Measurements from ENCODE around the gene GDPGP1. TPM values are rescaled to one million over a fixed set of nuclear protein-coding genes. Genes with fewer than 3 reads are reported as not detected.
A peak's percentile ranks its signal among the peaks of the same experiment; 100 is the strongest.

Gene GDPGP1
- total RNA-seq, 1 experiment from 2014 or later: 15.4 TPM

DNA sequence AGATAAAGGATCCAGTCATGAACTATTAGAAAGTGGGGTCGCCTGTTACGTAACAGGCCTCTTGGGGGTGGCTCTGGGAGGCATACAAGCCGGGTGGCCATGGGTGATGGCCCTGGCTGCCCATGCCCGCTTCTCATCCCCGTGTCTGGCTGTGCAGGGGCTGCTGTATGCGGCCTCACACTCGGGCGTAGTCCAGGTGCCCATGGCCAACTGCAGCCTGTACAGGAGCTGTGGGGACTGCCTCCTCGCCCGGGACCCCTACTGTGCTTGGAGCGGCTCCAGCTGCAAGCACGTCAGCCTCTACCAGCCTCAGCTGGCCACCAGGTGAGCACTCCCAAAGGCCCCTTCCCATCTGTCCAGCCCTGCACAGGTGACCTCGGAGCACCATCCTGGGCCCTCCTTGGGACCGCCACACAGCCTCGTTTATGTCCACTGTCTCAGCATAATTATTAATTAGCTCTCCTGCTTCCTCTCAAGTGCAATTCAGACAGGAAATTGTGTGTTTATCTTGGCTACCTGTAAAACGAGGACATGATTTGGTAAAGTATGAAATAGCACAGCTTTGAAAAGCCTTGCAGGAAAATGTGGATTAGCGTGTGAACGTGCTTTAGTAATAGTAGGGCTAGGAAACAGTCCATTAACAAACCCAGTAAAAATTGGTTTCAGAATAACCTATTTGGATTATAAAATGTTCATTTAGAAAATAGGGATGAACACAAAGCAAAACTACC lies 8.3 kb upstream of the GDPGP1 start:
- DNase-seq (ENCODE audit: low read depth, low spot score) (no peak), ATAC-seq (no peak)
- ChIA-PET CTCF (interaction anchor here (0.7 kb wide), 1 partner anchor 11 kb away, joined by 3 read pairs; no protein-coding TSS in a partner anchor), RAD21 (ENCODE audit: low non-redundant PET in 1 of 2, low total read pairs in 2 of 2, uncharacterized antibody in 2 of 2, unreplicated experiment in 2 of 2) (no interaction called here), POLR2A (no interaction called here)
- BruUV-seq (replicated peaks): no TSS peak
- Histone ChIP-seq H3K9ac (ENCODE audit: low read length) (no peak overlapping the region), H3K27me3 (ENCODE audit: insufficient read depth, low read length) (no peaks in the 10 kb centered on the region), H2AFZ (ENCODE audit: low read depth, low read length, poor library complexity, severe bottlenecking) (no peak overlapping the region), H3K79me2 (ENCODE audit: insufficient read depth, low read length) (0 out of 2 replicates have a peak, but pooled peaks cover 2% of the 10 kb centered on the region), H3K4me3 (replicated peaks in 1 of 2; ENCODE audit: low read depth in 1 of 2, low read length in 2 of 2) (no peak overlapping the region), H3K36me3 (ENCODE audit: control insufficient read depth in 1 of 2, insufficient read depth in 2 of 2, low read length in 2 of 2) (peaks cover 51 to 52% of the 10 kb centered on the region in 2 experiments), H4K20me1 (ENCODE audit: insufficient read depth) (no peaks in the 10 kb centered on the region), H3K4me2 (ENCODE audit: low read length) (no peak overlapping the region), H3K4me1 (ENCODE audit: control insufficient read depth in 1 of 2, insufficient read depth in 2 of 2, low read length in 2 of 2) (peaks cover 0 to 6% of the 10 kb centered on the region in 2 experiments; a peak in 2 of 4 replicates), H3K9me2 (ENCODE audit: insufficient read depth) (no peaks in the 10 kb centered on the region), H3K9me3 (ENCODE audit: control insufficient read depth in 1 of 2, insufficient read depth in 1 of 2, low read depth in 1 of 2, low read length in 2 of 2) (no peaks in the 10 kb centered on the region), H3K27ac (ENCODE audit: low read depth, low read length) (no peak overlapping the region)
- TF ChIP-seq CEBPB (IDR thresholded peaks at IDR 0.05; ENCODE audit: low read depth) (no peak), ZNF274 (IDR thresholded peaks at IDR 0.05; ENCODE audit: low read depth, low read length) (no peak), POLR2A (IDR thresholded peaks at IDR 0.05; ENCODE audit: borderline replicate concordance, extremely low read depth, insufficient read depth, insufficient read length) (no peak), SIN3A (IDR thresholded peaks at IDR 0.05; ENCODE audit: low read depth) (no peak), EZH2 (IDR thresholded peaks at IDR 0.05) (no peak), POLR2AphosphoS5 (IDR thresholded peaks at IDR 0.05; ENCODE audit: low read depth, low read length) (peak; percentile 2; the same call in 1 of the 2 replicates)
- TF ChIP-seq, protein P1, sequence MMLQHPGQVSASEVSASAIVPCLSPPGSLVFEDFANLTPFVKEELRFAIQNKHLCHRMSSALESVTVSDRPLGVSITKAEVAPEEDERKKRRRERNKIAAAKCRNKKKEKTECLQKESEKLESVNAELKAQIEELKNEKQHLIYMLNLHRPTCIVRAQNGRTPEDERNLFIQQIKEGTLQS (IDR thresholded peaks at IDR 0.05): no peak
- intact Hi-C loops (cut with micrococcal nuclease): no loop called here

DNA sequence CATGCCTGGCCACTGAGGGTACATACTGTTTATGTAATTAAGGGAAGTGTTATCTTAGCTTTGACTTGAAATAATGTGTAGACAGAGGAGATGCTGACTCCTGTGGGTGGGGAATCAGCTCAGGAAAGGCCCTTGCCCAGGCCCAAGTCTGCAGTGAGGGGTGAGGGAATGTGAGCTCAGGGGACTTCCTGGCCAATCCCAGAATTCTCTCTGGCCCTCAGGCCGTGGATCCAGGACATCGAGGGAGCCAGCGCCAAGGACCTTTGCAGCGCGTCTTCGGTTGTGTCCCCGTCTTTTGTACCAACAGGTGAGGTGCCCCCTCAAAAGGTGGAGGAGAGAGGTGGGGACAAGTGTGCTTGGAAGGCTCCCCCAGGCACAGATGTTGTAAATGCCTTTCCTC lies 6.7 kb upstream of the GDPGP1 start:
- TF ChIP-seq ELF1 (IDR thresholded peaks at IDR 0.05; ENCODE audit: borderline replicate concordance, low read depth): no peak
- no peak for TF ChIP-seq RAD21 (IDR thresholded peaks at IDR 0.05; ENCODE audit: low read depth)
- no peak for TF ChIP-seq EZH2phosphoT487 (IDR thresholded peaks at IDR 0.05; ENCODE audit: borderline replicate concordance)
- TF ChIP-seq, protein P2, sequence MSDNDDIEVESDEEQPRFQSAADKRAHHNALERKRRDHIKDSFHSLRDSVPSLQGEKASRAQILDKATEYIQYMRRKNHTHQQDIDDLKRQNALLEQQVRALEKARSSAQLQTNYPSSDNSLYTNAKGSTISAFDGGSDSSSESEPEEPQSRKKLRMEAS (IDR thresholded peaks at IDR 0.05): no peak
- TF ChIP-seq ZFX (IDR thresholded peaks at IDR 0.05): no peak
- TF ChIP-seq CEBPB (IDR thresholded peaks at IDR 0.05; ENCODE audit: low read depth): no peak
- TF ChIP-seq TCF7L2 (IDR thresholded peaks at IDR 0.05; ENCODE audit: borderline replicate concordance, extremely low read depth, insufficient read depth, insufficient read length): no peak
- intact Hi-C loops (cut with micrococcal nuclease): no loop called here
- no peaks in the 10 kb centered on the region for H3K9me2 ChIP-seq (ENCODE audit: insufficient read depth)
- no TSS peak for BruUV-seq (replicated peaks)
- no peaks in the 10 kb centered on the region for H4K20me1 ChIP-seq (ENCODE audit: insufficient read depth)
- no peak overlapping the region for H3K27ac ChIP-seq (ENCODE audit: low read depth, low read length)
- peaks cover 4 to 7% of the 10 kb centered on the region in 2 experiments; a peak in 3 of 4 replicates for H3K4me1 ChIP-seq (ENCODE audit: control insufficient read depth in 1 of 2, insufficient read depth in 2 of 2, low read length in 2 of 2)
- H3K27me3 ChIP-seq (ENCODE audit: insufficient read depth, low read length): no peaks in the 10 kb centered on the region
- ATAC-seq: no peak
- H3K4me3 ChIP-seq (replicated peaks in 1 of 2; ENCODE audit: low read depth in 1 of 2, low read length in 2 of 2): no peak overlapping the region
- no peak overlapping the region for H2AFZ ChIP-seq (ENCODE audit: low read depth, low read length, poor library complexity, severe bottlenecking)
- H3K9me3 ChIP-seq (ENCODE audit: control insufficient read depth in 1 of 2, insufficient read depth in 1 of 2, low read depth in 1 of 2, low read length in 2 of 2): no peaks in the 10 kb centered on the region
- no peak overlapping the region for H3K9ac ChIP-seq (ENCODE audit: low read length)
- ChIA-PET CTCF (interaction anchor here (1.5 kb wide), 1 partner anchor 706 kb away, joined by 3 read pairs; no protein-coding TSS in a partner anchor), POLR2A (no interaction called here), RAD21 (ENCODE audit: low non-redundant PET in 1 of 2, low total read pairs in 2 of 2, uncharacterized antibody in 2 of 2, unreplicated experiment in 2 of 2) (interaction anchor here in 1 of 2 experiments (0.5 kb wide), 1 partner anchor 13 kb away, joined by 3 read pairs; no protein-coding TSS in a partner anchor)
- H3K36me3 ChIP-seq (ENCODE audit: control insufficient read depth in 1 of 2, insufficient read depth in 2 of 2, low read length in 2 of 2): peaks cover 47 to 65% of the 10 kb centered on the region in 2 experiments
- no peak for DNase-seq (ENCODE audit: low read depth, low spot score)
- no peak overlapping the region for H3K4me2 ChIP-seq (ENCODE audit: low read length)
- H3K79me2 ChIP-seq (ENCODE audit: insufficient read depth, low read length): peaks cover 5% of the 10 kb centered on the region; the same call in 1 of the 2 replicates

Measured in HCT116 (cell line).